SK-N-SH (cell line): ENCODE data around the gene CYBC1.

Experiments
- CTCF ChIP-seq: fragments of 200-600 bp; sonication (generic); IDR thresholded peaks from 2 replicates; pipeline ENCODE4 v1.6.1; 2017; ENCODE audit warnings: antibody characterized with exemption, mild to moderate bottlenecking, moderate library complexity
- GABPA ChIP-seq: IDR thresholded peaks from 2 replicates; pipeline ENCODE4 v1.4.0; 2012; ENCODE audit warnings: low read depth, mild to moderate bottlenecking
- JUND ChIP-seq: IDR thresholded peaks from 2 replicates; pipeline ENCODE4 v1.4.0; 2012

GRCh38 chr17:82429824-82430223, 20.7 kb downstream of the CYBC1 start:
- TF ChIP-seq JUND (no peak), CTCF (no peak), GABPA (no peak)
